IMR-90 (cell line): ENCODE data around the gene HRNR. TPM values are rescaled to one million over a fixed set of nuclear protein-coding genes. Genes with fewer than 3 reads are reported as not detected.

ENCODE experiments used
- ATAC-seq: fragments of 200-7000 bp; cut with Tn5 transposase; 2 replicates; pipeline ENCODE4 v1.9.1; 2020; ENCODE audit warnings: low read depth, mild to moderate bottlenecking, moderate library complexity
- BruUV-seq: library from RNA; stranded (reverse); fragments of 400-500 nt; replicated peaks from 2 replicates; lab custom pipeline; 2021; lab: Mats Ljungman, UMichigan
- CTCF ChIA-PET: fragments of 300-600 bp; formaldehyde crosslinking; extraction: SDS; loops from one replicate; lab custom pipeline; 2021; ENCODE audit warnings: antibody characterized with exemption; lab: Yijun Ruan, JAX
- POLR2A ChIA-PET: fragments of 300-600 bp; sonication (Branson Sonifier 250); formaldehyde crosslinking; loops from one replicate; lab custom pipeline; 2022; ENCODE audit warnings: antibody characterized with exemption; ENCODE audit not compliant: unreplicated experiment; lab: Charles Lee
- DNase-seq: peaks from one replicate; pipeline ENCODE4 v3.0.0; 2013
- H2AFZ ChIP-seq: replicated peaks from 2 replicates; pipeline ENCODE3; 2013; ENCODE audit warnings: low read length, mild to moderate bottlenecking; ENCODE audit not compliant: poor library complexity
- H2AK5ac ChIP-seq: 2 replicates; pipeline ENCODE4 v1.6.1; 2013; ENCODE audit warnings: low read depth, low read length, inconsistent platforms
- H2AK9ac ChIP-seq: replicated peaks from 2 replicates; pipeline ENCODE3; 2013; ENCODE audit warnings: mild to moderate bottlenecking, low read depth, low read length, moderate library complexity; ENCODE audit not compliant: poor library complexity
- H2BK120ac ChIP-seq: 2 replicates; pipeline ENCODE4 v1.6.1; 2013; ENCODE audit warnings: low read depth, low read length, inconsistent platforms
- H2BK15ac ChIP-seq: 3 replicates; pipeline ENCODE4 v1.6.1; 2013; ENCODE audit warnings: low read depth, low read length, inconsistent platforms
- H2BK20ac ChIP-seq: 2 replicates; pipeline ENCODE4 v1.6.1; 2013; ENCODE audit warnings: low read depth, mild to moderate bottlenecking, inconsistent platforms, low read length, moderate library complexity
- H2BK5ac ChIP-seq: 2 replicates; pipeline ENCODE4 v1.6.1; 2013; ENCODE audit warnings: mild to moderate bottlenecking, low read depth, low read length, inconsistent platforms; ENCODE audit not compliant: poor library complexity, severe bottlenecking
- H3K14ac ChIP-seq: replicated peaks from 2 replicates; pipeline ENCODE4 v1.6.1; 2013; ENCODE audit warnings: low read depth, low read length, inconsistent platforms
- H3K18ac ChIP-seq: 2 replicates; pipeline ENCODE4 v1.6.1; 2013; ENCODE audit warnings: low read depth, low read length, control low read depth
- H3K23ac ChIP-seq: 2 replicates; pipeline ENCODE4 v1.6.1; 2013; ENCODE audit warnings: low read depth, low read length, inconsistent platforms
- H3K27ac ChIP-seq: 2 replicates; pipeline ENCODE4 v1.5.1; 2013; ENCODE audit warnings: mild to moderate bottlenecking, control low read depth, low read length; ENCODE audit not compliant: insufficient read depth
- H3K27me3 ChIP-seq: 2 replicates; pipeline ENCODE4 v1.6.1; 2013; ENCODE audit warnings: low read length; ENCODE audit not compliant: control insufficient read depth, insufficient read depth
- H3K36me3 ChIP-seq: 2 replicates; pipeline ENCODE4 v1.6.1; 2013; ENCODE audit warnings: low read length, mixed read lengths; ENCODE audit not compliant: control insufficient read depth, insufficient read depth
- H3K4ac ChIP-seq: 2 replicates; pipeline ENCODE4 v1.6.1; 2013; ENCODE audit warnings: low read depth, low read length, inconsistent platforms
- H3K4me1 ChIP-seq: 2 replicates; pipeline ENCODE4 v1.6.1; 2013; ENCODE audit warnings: low read length, mixed read lengths; ENCODE audit not compliant: control insufficient read depth, insufficient read depth
- H3K4me2 ChIP-seq: 2 replicates; pipeline ENCODE4 v1.6.1; 2013; ENCODE audit warnings: low read depth, mild to moderate bottlenecking, control low read depth, low read length, moderate library complexity
- H3K4me3 ChIP-seq: 2 replicates; pipeline ENCODE4 v1.5.1; 2013; ENCODE audit warnings: low read depth, mild to moderate bottlenecking, control low read depth, low read length, moderate library complexity; ENCODE audit not compliant: insufficient read depth
- H3K56ac ChIP-seq: 2 replicates; pipeline ENCODE4 v1.6.1; 2013; ENCODE audit warnings: low read length, inconsistent platforms; ENCODE audit not compliant: insufficient read depth; ENCODE audit errors: extremely low read depth
- H3K79me1 ChIP-seq, 2 experiments: 2 replicates each; pipeline ENCODE4 v1.6.1; 2013; ENCODE audit warnings: low read length in 2 of 2, inconsistent platforms in 1 of 2, low read depth in 1 of 2
- H3K9ac ChIP-seq: 2 replicates; pipeline ENCODE4 v1.6.1; 2013; ENCODE audit warnings: low read depth, low read length, control low read depth
- H3K9me1 ChIP-seq: 2 replicates; pipeline ENCODE4 v1.6.1; 2013; ENCODE audit warnings: low read length, inconsistent platforms; ENCODE audit not compliant: insufficient read depth
- H3K9me3 ChIP-seq: 2 replicates; pipeline ENCODE4 v1.6.1; 2013; ENCODE audit warnings: low read length; ENCODE audit not compliant: control insufficient read depth, insufficient read depth
- H4K20me1 ChIP-seq: 2 replicates; pipeline ENCODE4 v1.6.1; 2013; ENCODE audit warnings: low read length, inconsistent platforms; ENCODE audit not compliant: insufficient read depth
- H4K5ac ChIP-seq: 2 replicates; pipeline ENCODE4 v1.6.1; 2013; ENCODE audit warnings: mild to moderate bottlenecking, low read depth, low read length, control low read depth
- H4K8ac ChIP-seq, 2 experiments: 2 replicates each; pipeline ENCODE4 v1.6.1; 2013; ENCODE audit warnings: low read depth in 2 of 2, low read length in 2 of 2, control low read depth in 1 of 2, inconsistent platforms in 1 of 2
- H4K91ac ChIP-seq: 2 replicates; pipeline ENCODE4 v1.6.1; 2013; ENCODE audit warnings: low read depth, low read length, inconsistent platforms; ENCODE audit not compliant: insufficient read depth
- BHLHE40 ChIP-seq: fragments of 150-350 bp; IDR thresholded peaks from 2 replicates; pipeline ENCODE4 v1.6.1; 2016; ENCODE audit warnings: mild to moderate bottlenecking, low read depth, low read length
- CEBPB ChIP-seq: IDR thresholded peaks from 2 replicates; pipeline ENCODE4 v1.6.1; 2012; ENCODE audit warnings: low read depth, low read length, improper control_type of control experiment
- CHD1 ChIP-seq: IDR thresholded peaks from 2 replicates; pipeline ENCODE4 v1.6.1; 2012; ENCODE audit warnings: low read depth, low read length, improper control_type of control experiment
- CTCF ChIP-seq: conservative IDR thresholded peaks from 2 replicates; pipeline ENCODE4 v1.5.1; 2012; ENCODE audit warnings: mild to moderate bottlenecking, low read depth, low read length, improper control_type of control experiment
- ELK1 ChIP-seq: fragments of 150-350 bp; IDR thresholded peaks from 2 replicates; pipeline ENCODE4 v1.6.1; 2016; ENCODE audit warnings: low read depth, mild to moderate bottlenecking, low read length, moderate library complexity, borderline replicate concordance
- FOS ChIP-seq: fragments of 150-350 bp; IDR thresholded peaks from 2 replicates; pipeline ENCODE4 v1.6.1; 2016; ENCODE audit warnings: low read depth, low read length
- MAFK ChIP-seq: IDR thresholded peaks from 2 replicates; pipeline ENCODE4 v1.6.1; 2012; ENCODE audit warnings: low read depth, low read length, improper control_type of control experiment
- MAZ ChIP-seq: IDR thresholded peaks from 2 replicates; pipeline ENCODE4 v1.6.1; 2012; ENCODE audit warnings: low read depth, mild to moderate bottlenecking, low read length, improper control_type of control experiment, moderate library complexity, borderline replicate concordance
- MXI1 ChIP-seq: IDR thresholded peaks from 2 replicates; pipeline ENCODE4 v1.6.1; 2012; ENCODE audit warnings: low read depth, mild to moderate bottlenecking, low read length, moderate library complexity, borderline replicate concordance
- NFE2L2 ChIP-seq: fragments of 150-350 bp; IDR thresholded peaks from 2 replicates; pipeline ENCODE4 v1.6.1; 2016; ENCODE audit warnings: low read depth, mild to moderate bottlenecking, low read length
- POLR2A ChIP-seq: IDR thresholded peaks from 2 replicates; pipeline ENCODE4 v1.6.1; 2012; ENCODE audit warnings: mild to moderate bottlenecking, low read depth, low read length
- RAD21 ChIP-seq: IDR thresholded peaks from 2 replicates; pipeline ENCODE4 v1.6.1; 2012; ENCODE audit warnings: low read length, improper control_type of control experiment
- RCOR1 ChIP-seq: IDR thresholded peaks from 2 replicates; pipeline ENCODE4 v1.6.1; 2012; ENCODE audit warnings: mild to moderate bottlenecking, low read length, improper control_type of control experiment; ENCODE audit not compliant: insufficient replicate concordance
- RFX5 ChIP-seq: IDR thresholded peaks from 2 replicates; pipeline ENCODE4 v1.8.0; 2012; ENCODE audit warnings: low read depth, mild to moderate bottlenecking, low read length, moderate library complexity
- SMC3 ChIP-seq: fragments of 150-350 bp; IDR thresholded peaks from 2 replicates; pipeline ENCODE4 v1.6.1; 2016; ENCODE audit warnings: low read depth, mild to moderate bottlenecking, antibody characterized with exemption, low read length, moderate library complexity
- USF2 ChIP-seq: fragments of 150-350 bp; IDR thresholded peaks from 2 replicates; pipeline ENCODE4 v1.6.1; 2017; ENCODE audit warnings: mild to moderate bottlenecking, antibody characterized with exemption, low read length, low read depth
- WGBS, 2 experiments: methylation state at CpG; one replicate each; pipeline versions ENCODE4 v1.1.5 to v1.1.7; 2013; ENCODE audit warnings: missing lambda C conversion rate in 2 of 2; ENCODE audit not compliant: insufficient read length in 1 of 2; ENCODE audit errors: extremely low coverage in 2 of 2; 5-methylcytosine and 5-hydroxymethylcytosine counted together
- dilution Hi-C: fragments of 300-500 bp; cut with HindIII; formaldehyde crosslinking; loops from one replicate; pipeline ENCODE4 v1.14.3; 2018; ENCODE audit warnings: low sequenced_read_pairs; ENCODE audit not compliant: unreplicated experiment
- in situ Hi-C: fragments of 300-500 bp; cut with MboI; formaldehyde crosslinking; loops from 3 replicates; pipeline ENCODE4 v1.14.3; 2019; ENCODE audit warnings: low sequenced_read_pairs, inconsistent platforms, mixed read lengths
- intact Hi-C: fragments of 100-400 bp; cut with micrococcal nuclease; formaldehyde crosslinking; loops from 2 replicates; pipeline ENCODE4 v1.10.0; 2022
- polyA plus RNA-seq, 3 experiments: library from polyadenylated mRNA; depleted of rRNA; stranded (reverse); fragments of >200 nt; gene quantifications; 2 replicates each; pipeline ENCODE4 v1.2.3, GENCODE V29; 2012; ENCODE audit warnings: low replicate concordance in 1 of 3
- total RNA-seq: library from RNA; depleted of rRNA; stranded (reverse); fragments of >200 nt; gene quantifications from 2 replicates; pipeline ENCODE4 v1.2.3, GENCODE V29; 2012

Gene HRNR
- total and polyA plus RNA-seq, 2 of the 4 experiments (the other 2 are of a cell fraction) = under 0.01 TPM; not detected in 1

GRCh38 chr1:152237093-152237492, 13.1 kb upstream of the HRNR start:
- TF ChIP-seq NFE2L2 = no peak
- TF ChIP-seq RCOR1 = no peak
- TF ChIP-seq POLR2A = no peak
- TF ChIP-seq CEBPB = no peak
- TF ChIP-seq RFX5 = no peak
- no peak for TF ChIP-seq SMC3
- no peak for TF ChIP-seq MXI1
- TF ChIP-seq RAD21 = no peak
- TF ChIP-seq MAZ = no peak
- no peak for TF ChIP-seq FOS
- no peak for TF ChIP-seq USF2
- TF ChIP-seq CTCF = no peak
- no peak for TF ChIP-seq MAFK
- TF ChIP-seq ELK1 = no peak
- no peak for TF ChIP-seq BHLHE40
- TF ChIP-seq CHD1 = no peak
- no peaks in the 10 kb centered on the region for H3K9me1 ChIP-seq
- H3K27me3 ChIP-seq = no peaks in the 10 kb centered on the region
- POLR2A ChIA-PET = no interaction called here
- no peaks in the 10 kb centered on the region for H3K4me1 ChIP-seq
- no peak overlapping the region for H3K18ac ChIP-seq
- no peak overlapping the region for H2BK5ac ChIP-seq
- H4K5ac ChIP-seq = no peak overlapping the region
- no peaks in the 10 kb centered on the region for H3K9me3 ChIP-seq
- DNase-seq (no peak), ATAC-seq (no peak)
- no peaks in the 10 kb centered on the region for H3K36me3 ChIP-seq
- no peak overlapping the region for H2AFZ ChIP-seq
- H4K91ac ChIP-seq = no peak overlapping the region
- H2BK120ac ChIP-seq = no peak overlapping the region
- H3K56ac ChIP-seq = no peak overlapping the region
- no peak overlapping the region for H3K4me2 ChIP-seq
- dilution Hi-C loops = no loop called here
- no peaks in the 10 kb centered on the region for H3K79me1 ChIP-seq
- no peak overlapping the region for H3K14ac ChIP-seq
- H2BK20ac ChIP-seq = no peak overlapping the region
- H3K9ac ChIP-seq = no peak overlapping the region
- no peak overlapping the region for H2AK5ac ChIP-seq
- no peaks in the 10 kb centered on the region for H4K20me1 ChIP-seq
- no peak overlapping the region for H4K8ac ChIP-seq
- no peak overlapping the region for H2AK9ac ChIP-seq
- WGBS, 2 experiments = no CpG with 5 or more reads among the region's 1 CpG
- intact Hi-C loops = no loop called here
- H3K23ac ChIP-seq = no peak overlapping the region
- no TSS peak for BruUV-seq
- H2BK15ac ChIP-seq = no peak overlapping the region
- H3K27ac ChIP-seq = no peak overlapping the region
- CTCF ChIA-PET = no interaction called here
- H3K4me3 ChIP-seq = no peak overlapping the region
- in situ Hi-C loops = no loop called here
- H3K4ac ChIP-seq = no peak overlapping the region
